ENCODE measurements around the gene MOV10.
"Not testable (repeated sequence)": the region's sequence is repeated elsewhere in the genome, so short reads cannot be mapped to it uniquely, and the experiment has no call there.

The MOV10 gene, protein sequence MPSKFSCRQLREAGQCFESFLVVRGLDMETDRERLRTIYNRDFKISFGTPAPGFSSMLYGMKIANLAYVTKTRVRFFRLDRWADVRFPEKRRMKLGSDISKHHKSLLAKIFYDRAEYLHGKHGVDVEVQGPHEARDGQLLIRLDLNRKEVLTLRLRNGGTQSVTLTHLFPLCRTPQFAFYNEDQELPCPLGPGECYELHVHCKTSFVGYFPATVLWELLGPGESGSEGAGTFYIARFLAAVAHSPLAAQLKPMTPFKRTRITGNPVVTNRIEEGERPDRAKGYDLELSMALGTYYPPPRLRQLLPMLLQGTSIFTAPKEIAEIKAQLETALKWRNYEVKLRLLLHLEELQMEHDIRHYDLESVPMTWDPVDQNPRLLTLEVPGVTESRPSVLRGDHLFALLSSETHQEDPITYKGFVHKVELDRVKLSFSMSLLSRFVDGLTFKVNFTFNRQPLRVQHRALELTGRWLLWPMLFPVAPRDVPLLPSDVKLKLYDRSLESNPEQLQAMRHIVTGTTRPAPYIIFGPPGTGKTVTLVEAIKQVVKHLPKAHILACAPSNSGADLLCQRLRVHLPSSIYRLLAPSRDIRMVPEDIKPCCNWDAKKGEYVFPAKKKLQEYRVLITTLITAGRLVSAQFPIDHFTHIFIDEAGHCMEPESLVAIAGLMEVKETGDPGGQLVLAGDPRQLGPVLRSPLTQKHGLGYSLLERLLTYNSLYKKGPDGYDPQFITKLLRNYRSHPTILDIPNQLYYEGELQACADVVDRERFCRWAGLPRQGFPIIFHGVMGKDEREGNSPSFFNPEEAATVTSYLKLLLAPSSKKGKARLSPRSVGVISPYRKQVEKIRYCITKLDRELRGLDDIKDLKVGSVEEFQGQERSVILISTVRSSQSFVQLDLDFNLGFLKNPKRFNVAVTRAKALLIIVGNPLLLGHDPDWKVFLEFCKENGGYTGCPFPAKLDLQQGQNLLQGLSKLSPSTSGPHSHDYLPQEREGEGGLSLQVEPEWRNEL

DNA sequence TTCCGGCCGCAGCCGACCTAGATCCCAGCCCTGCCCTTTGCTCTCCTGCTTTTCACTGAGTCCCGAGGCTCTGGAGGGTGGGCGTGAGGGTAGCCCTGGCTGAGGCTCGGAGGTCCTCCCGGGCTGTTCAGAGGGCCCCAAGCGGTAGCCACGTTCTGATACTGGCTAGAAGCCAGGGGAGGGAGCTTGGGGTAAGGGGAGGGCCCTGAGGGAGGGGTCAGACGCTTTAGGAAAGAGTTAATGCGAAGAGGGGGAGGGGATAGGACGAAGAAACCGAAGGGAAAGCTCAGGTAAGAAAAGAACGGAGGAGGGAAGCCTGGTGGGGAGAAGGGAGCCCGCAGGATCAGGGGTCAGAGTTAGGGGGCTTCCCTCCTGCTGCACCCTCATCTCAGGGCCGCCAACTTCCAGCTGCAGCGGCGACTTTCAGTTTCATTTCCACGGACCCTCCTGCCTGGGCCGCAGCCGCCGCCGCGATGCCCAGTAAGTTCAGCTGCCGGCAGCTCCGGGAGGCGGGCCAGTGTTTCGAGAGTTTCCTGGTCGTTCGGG, at the start of gene MOV10:
TSS of gene MOV10 (plus strand) at position 220 of the 546 bp plus-strand sequence. CDS start at position 474, 254 bp downstream.
- DNase-seq = peak; percentile 45

DNA sequence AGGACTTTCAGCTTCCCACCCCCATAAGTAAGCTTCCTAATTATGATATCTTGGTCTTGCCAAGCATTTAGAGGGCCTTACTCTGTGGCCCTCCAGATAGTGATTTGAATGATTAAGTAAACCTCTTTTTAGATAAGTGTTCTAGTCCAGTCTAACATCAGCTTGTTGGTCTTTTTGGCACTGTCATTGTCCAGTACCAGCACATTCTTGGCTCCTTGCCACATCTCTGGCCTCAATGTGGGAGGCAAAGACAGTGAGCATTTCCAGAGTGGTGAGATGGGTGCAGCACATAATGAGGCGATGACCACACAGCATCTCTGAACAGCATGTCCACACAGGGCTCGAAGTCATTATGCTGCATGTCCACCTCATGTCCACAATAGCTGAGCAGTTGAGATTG, 48.8 kb upstream of the MOV10 start:
- no peak for DNase-seq

DNA sequence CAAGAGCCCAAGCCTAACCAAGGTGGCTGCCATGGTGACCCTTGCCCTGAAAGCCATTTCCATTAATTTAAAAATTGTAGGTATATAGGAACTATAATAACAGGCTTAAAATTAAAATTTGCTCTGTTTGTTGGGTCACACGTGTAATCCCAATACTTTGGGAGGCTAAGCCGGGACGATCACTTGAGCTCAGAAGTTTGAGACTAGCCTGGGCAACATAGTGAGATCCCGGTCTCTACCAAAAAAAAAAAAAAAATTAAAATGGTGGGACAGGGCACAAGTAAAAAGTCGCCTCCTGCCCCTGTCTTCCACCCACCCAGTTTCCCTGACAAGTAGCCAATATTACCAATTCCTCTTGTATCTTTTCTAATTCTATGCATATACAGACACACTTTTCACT, 48.3 kb upstream of the MOV10 start:
- DNase-seq = no peak

DNA sequence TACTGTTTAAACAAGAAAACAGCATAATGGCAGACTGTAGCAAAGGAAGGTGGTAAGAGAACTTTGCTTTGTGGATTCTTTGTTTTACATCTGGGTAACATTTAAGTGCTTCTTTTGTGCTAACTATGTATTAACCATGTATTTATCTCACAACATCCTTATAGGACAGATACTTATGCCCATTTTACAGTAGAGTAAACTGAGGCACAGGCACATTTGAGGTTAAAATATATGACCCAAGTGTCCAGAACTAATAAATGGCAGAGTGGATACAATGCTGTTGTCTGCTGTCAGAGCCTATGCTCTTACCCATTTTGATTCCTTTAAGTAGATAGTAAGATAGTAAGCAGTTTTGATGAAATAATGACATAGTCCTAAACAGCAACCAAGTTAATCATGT, 47.6 kb upstream of the MOV10 start:
- DNase-seq = no peak

DNA sequence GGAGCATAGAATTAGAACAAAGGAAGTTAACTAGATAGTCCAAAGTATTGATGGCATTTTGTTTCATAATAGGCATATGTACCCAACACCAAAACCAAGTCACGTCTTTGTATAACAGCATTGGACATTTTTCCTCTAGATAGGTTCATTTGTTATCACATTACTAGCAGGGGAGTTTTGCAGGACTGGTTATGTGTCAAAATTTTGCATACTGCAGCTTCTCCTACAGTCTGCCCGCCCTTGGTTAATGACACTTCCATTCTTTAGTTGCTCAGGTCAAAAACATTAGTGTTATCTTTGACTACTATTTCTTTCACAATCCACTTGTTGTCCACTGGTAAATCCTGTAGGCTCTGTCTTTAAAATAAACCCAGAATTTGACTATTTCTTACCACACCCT, 45.9 kb upstream of the MOV10 start:
- DNase-seq = no peak

DNA sequence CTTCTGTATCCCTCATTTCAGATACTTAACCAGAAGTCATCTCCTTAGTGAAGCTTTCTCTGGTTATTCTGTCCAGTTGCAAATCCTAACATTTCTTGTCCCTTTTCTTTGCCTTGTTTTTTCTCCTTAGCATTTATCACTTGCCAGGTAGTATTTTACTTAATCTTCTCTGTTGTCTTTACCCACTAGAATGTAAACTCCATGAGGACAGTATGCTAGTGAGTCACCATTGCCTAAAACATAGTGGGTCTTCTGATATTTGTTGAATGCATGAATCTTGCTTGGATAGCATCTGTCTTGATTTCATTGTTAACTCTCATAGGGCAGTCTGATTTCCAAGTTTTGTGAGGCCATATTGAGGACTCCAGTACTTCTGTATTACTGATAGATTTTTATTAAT, 45.2 kb upstream of the MOV10 start:
- no peak for DNase-seq

DNA sequence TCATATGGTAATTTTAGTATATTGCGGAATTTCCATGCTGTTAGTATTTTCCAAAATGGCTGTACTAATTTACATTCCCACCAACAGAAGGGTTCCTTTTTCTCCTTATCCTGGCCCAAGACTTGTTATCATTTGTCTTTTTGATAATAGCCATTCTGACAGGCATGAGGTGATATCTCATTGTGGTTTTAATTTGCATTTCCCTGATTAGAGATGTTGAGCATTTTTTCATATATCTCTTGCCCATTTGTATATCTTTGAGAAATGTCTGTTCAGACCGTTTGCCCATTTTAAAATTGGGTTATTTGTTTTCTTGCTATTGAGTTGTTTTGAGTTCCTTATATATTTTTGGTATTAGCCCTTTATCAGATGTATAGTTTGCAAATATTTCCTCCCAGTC, 40.8 kb upstream of the MOV10 start:
- DNase-seq = no peak

DNA sequence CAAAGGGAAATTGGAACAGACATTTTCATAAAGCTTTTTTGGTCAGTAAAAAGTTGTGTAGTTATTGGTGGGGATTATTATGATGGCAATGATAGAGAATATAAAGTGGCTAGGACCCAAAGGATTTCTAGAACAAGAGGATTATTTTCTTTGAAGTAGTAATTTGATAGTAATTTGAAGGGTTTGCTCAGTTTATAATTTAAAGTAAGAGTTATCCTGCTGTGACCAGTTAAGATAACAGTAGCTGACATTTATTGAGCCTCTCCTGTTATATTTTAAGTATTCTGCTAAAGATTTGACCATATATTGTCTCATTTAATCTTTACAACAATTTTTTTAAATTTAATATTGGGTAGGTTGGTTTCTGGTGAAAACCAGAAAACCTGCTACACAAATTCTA, 40.1 kb upstream of the MOV10 start:
- no peak for DNase-seq

DNA sequence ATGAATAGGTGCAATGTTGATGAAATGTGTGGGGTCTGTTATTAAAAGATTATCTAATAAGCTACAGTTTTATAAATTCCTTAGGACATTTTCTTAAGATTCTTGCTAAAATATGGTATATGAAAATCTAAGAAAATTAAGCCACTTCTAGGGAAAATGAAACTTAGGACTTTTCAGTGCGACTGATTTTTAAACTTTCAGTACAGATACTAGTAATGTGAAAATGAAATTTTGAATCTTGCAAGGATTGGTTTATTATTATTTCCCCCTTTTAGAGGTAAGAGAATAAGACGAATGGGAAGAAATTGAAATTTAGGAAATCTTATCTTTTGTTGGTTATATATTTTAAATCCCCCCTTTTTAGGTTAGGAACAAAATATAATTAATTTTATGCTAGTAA, 38.4 kb upstream of the MOV10 start:
- no peak for DNase-seq

DNA sequence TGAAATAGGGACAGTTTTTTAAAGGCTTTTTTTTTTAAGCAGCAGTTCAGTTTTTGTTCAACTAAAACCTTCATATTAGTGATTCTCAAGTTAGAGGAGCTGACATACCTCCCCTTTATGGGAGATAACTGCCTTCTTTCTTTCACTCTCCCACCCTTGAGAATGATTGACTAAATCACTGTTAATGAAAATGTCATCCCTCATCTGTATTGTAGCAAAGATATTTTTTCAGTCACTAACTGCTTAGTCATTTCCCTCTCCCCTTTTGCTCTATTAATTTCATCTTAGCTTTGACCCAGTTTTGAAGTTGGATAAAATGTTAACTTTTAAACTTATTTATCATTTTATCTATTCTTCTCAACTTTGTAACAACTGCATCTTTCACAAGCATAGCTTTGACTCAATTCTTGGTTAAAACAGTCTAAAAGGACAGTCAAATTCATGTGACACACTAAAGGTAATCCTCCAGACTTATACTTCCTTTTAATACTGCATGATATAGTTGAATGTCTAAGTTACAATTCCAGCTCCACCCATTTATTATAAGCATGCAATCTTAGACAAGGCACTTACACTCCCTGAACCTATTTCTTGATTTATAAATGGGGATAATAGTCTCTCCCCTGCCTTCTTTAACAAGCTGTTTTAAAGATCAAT, 37.7 kb upstream of the MOV10 start:
- DNase-seq = no peak

DNA sequence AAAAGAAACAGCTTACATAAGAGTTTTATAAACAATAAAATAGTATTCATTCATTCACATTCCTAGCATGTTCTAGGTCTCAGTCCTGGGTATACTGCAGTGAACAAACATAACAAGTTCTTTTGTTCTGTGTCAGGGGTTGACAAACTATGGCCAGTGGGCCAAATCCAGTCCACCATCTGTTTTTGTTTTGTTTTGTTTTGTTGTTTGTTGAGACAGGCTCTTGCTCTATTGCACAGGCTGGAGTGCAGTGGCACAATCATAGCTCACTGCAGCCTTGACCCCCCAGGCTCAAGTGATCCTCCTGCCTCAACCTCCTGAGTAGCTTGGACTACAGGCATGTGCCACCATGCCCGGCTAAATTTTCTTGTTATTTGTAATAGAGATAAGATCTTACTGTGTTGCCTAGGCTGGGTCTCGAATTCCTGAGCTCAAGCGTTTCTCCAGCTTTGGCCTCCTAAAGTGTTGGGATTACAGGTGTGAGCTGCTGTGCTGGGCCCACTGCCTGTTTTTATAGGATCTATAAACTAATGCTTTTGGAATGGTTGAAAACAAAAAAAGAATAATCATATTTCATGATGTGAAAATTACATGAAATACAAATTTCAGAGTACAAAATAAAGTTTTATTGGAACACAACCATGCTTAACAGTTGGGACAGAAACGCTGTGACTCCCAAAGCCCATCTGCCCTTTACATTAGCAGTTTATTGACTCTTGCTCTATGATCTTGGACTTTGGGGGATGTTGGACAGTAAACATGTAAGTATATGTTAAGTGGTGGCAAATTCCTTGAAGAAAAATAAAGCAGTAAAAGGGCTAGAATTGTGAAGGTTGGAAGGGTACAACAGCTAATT, 37.0 kb upstream of the MOV10 start:
- no peak for DNase-seq

DNA sequence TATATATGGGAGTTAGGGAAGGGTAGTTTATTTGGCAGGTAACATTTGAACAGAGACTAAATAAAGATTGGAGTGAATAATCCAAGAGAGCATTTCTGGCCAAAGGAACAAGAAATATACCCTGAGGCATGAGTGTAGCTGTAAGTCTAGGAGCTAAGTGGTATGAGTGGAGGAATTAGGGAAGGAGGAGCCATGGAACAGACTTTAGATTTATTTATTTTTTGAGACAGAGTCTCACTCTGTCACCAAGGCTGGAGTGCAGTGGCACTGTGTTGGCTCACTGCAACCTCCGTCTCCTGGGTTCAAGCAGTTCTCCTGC, 36.4 kb upstream of the MOV10 start:
- no peak for DNase-seq

DNA sequence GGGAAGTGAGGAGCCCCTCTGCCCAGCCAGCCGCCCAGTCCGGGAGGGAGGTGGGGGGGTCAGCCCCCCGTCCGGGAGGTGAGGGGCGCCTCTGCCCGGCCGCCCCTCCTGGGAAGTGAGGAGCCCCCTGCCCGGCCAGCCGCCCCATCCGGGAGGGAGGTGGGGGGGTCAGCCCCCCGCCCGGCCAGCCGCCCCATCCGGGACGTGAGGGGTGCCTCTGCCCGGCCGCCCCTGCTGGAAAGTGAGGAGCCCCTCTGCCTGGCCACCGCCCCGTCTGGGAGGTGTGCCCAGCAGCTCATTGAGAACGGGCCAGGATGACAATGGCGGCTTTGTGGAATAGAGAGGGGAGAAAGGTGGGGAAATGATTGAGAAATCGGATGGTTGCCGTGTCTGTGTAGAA, 34.0 kb upstream of the MOV10 start:
- DNase-seq = not testable (repeated sequence)

DNA sequence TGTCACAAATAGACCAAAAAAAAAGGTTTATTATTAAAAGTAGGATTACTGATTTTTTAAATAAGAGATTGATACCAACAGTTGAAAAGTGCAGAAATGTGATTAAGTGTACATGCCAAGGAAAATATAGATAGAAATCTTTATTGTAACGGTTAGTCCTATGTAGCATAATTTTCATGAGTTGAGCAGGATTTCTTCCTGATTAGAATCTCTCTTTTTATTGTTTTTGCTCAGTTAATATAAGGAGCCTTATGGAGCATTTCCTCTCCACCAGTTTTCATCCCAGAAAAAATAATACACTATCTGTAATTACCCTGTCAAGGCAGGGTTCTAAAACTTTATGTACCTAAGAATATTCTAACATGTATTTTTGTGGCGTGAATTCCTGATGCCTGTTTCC, 31.4 kb upstream of the MOV10 start:
- DNase-seq = no peak

DNA sequence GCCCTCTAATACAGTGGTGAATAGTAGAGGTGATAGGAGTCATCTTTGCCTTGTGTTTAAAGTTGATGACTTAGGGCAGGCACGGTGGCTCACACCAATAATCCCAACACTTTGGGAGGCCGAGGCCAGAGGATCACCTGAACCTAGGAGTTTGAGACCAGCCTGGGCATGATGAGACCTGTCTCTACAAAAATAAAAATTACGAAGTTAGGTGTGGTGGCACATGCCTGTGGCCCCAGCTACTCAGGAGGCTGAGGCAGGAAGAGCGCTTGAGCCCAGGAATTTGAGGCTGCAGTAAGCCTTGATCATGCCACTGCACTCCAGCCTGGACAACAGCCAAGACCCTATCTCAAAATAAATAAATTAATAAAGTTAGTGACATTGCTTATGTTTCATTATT, 28.2 kb upstream of the MOV10 start:
- DNase-seq = no peak

DNA sequence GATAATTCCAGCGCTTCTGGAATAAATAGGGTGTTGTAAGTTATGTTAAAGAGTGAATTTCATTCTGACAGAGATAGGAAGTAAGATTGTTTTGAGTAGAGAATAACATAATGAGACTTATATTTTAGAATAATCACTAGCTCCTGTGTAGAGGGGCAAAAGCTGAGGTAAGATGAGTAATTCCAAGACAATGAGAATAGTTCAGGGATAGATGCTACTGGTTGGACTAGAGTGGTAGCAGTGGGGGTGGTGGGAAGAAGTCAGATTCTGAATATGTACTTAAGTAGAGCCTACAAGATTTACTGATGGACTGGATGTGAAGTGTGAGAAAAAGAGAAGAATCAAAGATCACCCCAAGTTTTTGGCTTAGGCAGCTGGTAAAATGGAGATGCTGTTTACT, 23.3 kb upstream of the MOV10 start:
- no peak for DNase-seq

DNA sequence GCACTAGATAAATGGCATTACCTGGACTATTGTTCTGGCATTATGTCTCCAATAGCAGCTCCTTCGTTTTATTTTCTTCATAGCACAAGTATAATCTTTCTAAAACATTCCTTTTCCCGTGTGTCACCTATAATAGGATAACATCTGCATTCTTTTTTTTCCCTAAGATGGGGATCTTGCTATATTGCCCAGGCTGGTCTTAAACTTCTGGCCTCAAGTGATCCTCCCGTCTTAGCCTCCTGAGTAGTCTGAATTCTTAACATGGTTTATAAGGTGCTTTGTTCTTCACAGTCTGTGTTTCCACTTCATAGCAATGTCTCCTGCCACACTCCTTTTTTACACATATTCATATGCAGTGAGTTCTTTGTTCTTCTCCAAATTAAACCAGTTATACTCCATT, 8.6 kb upstream of the MOV10 start:
- DNase-seq = no peak

DNA sequence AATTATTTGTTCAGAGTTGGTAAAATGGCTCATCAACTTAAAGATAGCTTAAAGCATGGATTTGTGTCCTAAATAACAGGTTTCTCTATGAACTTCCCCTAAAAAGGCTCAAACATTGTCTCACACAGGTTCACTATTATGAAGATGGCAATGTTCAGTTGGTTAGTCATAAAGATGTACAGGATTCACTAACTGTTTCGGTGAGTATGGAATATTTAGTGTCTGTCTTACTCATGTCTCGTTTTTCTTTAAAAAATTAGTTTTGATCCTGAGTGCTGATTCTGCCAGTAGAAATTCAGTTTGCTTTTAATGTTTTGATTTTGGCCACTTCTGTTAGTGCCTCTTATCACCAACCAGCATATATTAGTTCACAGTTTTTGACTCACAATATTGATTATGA, 7.5 kb upstream of the MOV10 start:
- DNase-seq = no peak

DNA sequence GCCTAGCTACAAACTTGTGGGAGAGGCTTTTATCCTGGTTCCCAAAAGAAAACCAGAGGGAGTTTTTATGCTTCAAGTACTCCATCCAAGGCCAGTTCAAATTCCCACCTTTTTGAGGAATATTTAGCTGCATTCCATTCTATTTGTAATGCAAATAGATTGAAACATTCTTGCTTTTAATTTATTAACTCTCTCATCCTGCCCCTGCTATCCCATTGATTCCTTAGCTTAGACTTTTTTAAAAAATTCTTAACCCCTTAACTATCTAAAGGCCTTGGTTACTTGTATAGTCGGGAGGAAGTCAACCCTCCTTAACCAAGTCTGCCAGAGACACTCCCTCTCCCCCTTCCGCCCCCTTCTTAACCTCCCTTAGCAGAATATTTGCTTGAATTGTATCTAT, 2.5 kb upstream of the MOV10 start:
- no peak for DNase-seq

DNA sequence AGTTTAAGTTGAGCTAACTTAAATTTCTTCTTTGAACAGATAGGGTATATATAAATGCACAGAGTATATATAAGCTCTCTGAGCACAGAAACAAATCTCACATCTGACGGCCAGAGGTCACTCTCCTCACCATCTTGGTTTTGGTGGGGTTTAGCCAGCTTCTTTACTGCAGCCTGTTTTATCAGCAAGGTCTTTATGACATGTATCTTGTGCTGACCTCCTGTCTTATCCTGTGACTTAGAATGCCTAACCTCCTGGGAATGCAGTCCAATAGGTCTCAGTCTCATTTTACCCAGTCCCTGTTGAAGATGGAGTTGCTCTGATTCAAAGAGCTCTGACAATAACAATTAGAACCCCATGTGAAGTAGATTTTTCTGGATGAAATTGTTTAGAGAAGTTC, 1.6 kb upstream of the MOV10 start:
- no peak for DNase-seq

DNA sequence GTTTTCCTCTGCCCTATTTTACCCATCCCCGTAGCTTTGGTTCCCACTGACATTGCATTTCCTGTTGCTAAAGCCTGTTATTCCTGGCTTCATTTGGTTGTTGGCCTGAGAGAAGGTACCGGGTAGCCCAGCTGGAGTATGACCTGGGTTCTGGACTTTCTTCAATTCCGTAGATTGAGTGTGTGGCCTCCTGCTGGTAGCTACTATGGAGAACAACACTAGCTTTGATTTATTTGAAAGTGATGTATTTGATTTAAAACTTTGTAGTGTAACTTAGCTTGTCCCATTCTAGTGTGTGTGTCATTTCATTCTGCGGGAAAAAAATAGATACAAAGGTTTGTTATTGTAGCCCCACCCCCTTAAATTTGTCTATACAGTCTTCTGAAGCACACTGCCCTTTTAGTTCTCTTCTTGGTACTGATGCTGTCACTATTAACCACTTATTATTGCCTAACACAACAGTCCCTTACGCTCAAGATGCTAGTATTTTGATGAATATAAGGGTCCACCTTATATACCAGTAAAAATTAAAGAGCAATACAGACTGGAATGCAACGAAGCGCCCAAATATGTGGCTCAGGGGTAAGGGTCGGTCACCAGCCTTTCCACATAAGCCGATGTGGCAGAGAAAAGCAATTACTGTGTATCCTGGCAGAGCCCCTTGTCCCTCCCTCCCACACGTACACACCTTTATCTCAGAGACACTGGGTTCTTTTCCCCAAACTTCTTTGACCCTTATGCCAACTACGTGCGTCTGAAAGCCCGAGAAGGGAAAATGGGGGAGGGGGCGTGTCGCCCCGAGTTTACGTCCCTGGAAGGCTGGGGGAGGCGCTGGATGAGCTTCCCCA, 643 bp upstream of the MOV10 start:
- peak; percentile 7 for DNase-seq

All from activated CD4-positive, alpha-beta T cell treated with anti-CD3 and anti-CD28 coated beads, Interleukin-2, amount 50 U/mL, for 1 hour (primary cell).